SK-N-SH (cell line): Measurements from ENCODE around the gene DHPS. TPM values are rescaled to one million over a fixed set of nuclear protein-coding genes. Genes with fewer than 3 reads are reported as not detected.

ENCODE experiments used
- CTCF ChIA-PET: fragments of 300-600, 350-600 bp; formaldehyde crosslinking; extraction: SDS; loops from one replicate; lab custom pipeline; 2021; lab: Yijun Ruan, JAX
- POLR2A ChIA-PET: fragments of 350-600 bp; sonication (Branson Sonifier 250); formaldehyde crosslinking; extraction: SDS; loops from one replicate; lab custom pipeline; 2020; ENCODE audit warnings: antibody characterized with exemption, inconsistent platforms; lab: Yijun Ruan, JAX
- DNase-seq: peaks from one replicate; pipeline ENCODE4 v3.0.0; 2012
- H2AFZ ChIP-seq: fragments of 200-600 bp; sonication (generic); 2 replicates; pipeline ENCODE4 v1.8.1; 2016; ENCODE audit warnings: antibody characterized with exemption, mild to moderate bottlenecking, low read depth
- H3F3A ChIP-seq: fragments of 200-600 bp; sonication (generic); replicated peaks from 2 replicates; pipeline ENCODE3; 2016; ENCODE audit warnings: antibody characterized with exemption, mild to moderate bottlenecking; ENCODE audit not compliant: insufficient read depth
- H3K27ac ChIP-seq, 2 experiments: fragments of 200-500 bp in 1 of 2; fragments of 200-600 bp in 1 of 2; sonication (Bioruptor generic) in 1 of 2; sonication (generic), shearing (Covaris generic) in 1 of 2; 2 replicates each; pipeline versions ENCODE4 v1.5.1 to v1.6.1; 2014 to 2016; ENCODE audit warnings: low read depth in 2 of 2, inconsistent platforms in 1 of 2, low read length in 1 of 2, mild to moderate bottlenecking in 1 of 2, mixed read lengths in 1 of 2
- H3K27me3 ChIP-seq: fragments of 200-600 bp; sonication (generic), shearing (Covaris generic); 2 replicates; pipeline ENCODE4 v1.6.1; 2016; ENCODE audit warnings: mixed run types; ENCODE audit not compliant: insufficient read depth
- H3K36me3 ChIP-seq, 2 experiments: fragments of 200-500 bp in 1 of 2; fragments of 200-600 bp in 1 of 2; sonication (Bioruptor generic) in 1 of 2; sonication (generic) in 1 of 2; replicated peaks in 1 of 2; 2 replicates each; pipeline versions ENCODE3 to v1.5.1; 2014 to 2016; ENCODE audit warnings: low read length in 1 of 2, mild to moderate bottlenecking in 1 of 2; ENCODE audit not compliant: insufficient read depth in 2 of 2, control insufficient read depth in 1 of 2
- H3K4me1 ChIP-seq, 2 experiments: fragments of 200-500 bp in 1 of 2; fragments of 200-600 bp in 1 of 2; sonication (Bioruptor generic) in 1 of 2; sonication (generic), shearing (Covaris generic) in 1 of 2; 2 replicates each; pipeline versions ENCODE4 v1.5.1 to v1.6.1; 2014 to 2016; ENCODE audit warnings: low read depth in 1 of 2, low read length in 1 of 2, mixed run types in 1 of 2; ENCODE audit not compliant: insufficient read depth in 2 of 2, control insufficient read depth in 1 of 2
- H3K4me2 ChIP-seq: fragments of 200-600 bp; sonication (generic), shearing (Covaris generic); 2 replicates; pipeline ENCODE4 v1.6.1; 2017; ENCODE audit warnings: mixed run types
- H3K4me3 ChIP-seq, 2 experiments: fragments of 200-500 bp in 1 of 2; fragments of 200-600 bp in 1 of 2; sonication (Bioruptor generic) in 1 of 2; sonication (generic), shearing (Covaris generic) in 1 of 2; 2 replicates each; pipeline versions ENCODE4 v1.5.1 to v1.8.1; 2014 to 2016; ENCODE audit warnings: low read depth in 2 of 2, inconsistent platforms in 1 of 2, low read length in 1 of 2, mild to moderate bottlenecking in 1 of 2, mixed read lengths in 1 of 2, moderate library complexity in 1 of 2
- H3K79me2 ChIP-seq: fragments of 200-600 bp; sonication (generic); 2 replicates; pipeline ENCODE4 v1.8.1; 2017; ENCODE audit warnings: mild to moderate bottlenecking; ENCODE audit not compliant: insufficient read depth
- H3K9ac ChIP-seq: fragments of 200-600 bp; sonication (generic); 2 replicates; pipeline ENCODE4 v1.6.1; 2017; ENCODE audit warnings: mixed run types
- H3K9me2 ChIP-seq: fragments of 200-600 bp; sonication (generic); 2 replicates; pipeline ENCODE4 v1.6.1; 2017; ENCODE audit warnings: mixed run types
- H3K9me3 ChIP-seq: fragments of 200-600 bp; sonication (generic); 2 replicates; pipeline ENCODE4 v1.6.1; 2017; ENCODE audit warnings: mixed run types, mild to moderate bottlenecking, moderate library complexity
- H4K20me1 ChIP-seq: fragments of 200-600 bp; sonication (generic); 2 replicates; pipeline ENCODE4 v1.6.1; 2017; ENCODE audit warnings: mild to moderate bottlenecking, mixed run types; ENCODE audit not compliant: insufficient read depth
- EP300 ChIP-seq, 2 experiments: IDR thresholded peaks; 2 replicates each; pipeline versions ENCODE4 v1.4.0 to v1.6.1; 2012; ENCODE audit warnings: borderline replicate concordance in 1 of 2, low read depth in 1 of 2, low read length in 1 of 2
- FOSL2 ChIP-seq: IDR thresholded peaks from 2 replicates; pipeline ENCODE4 v1.4.0; 2012; ENCODE audit warnings: low read depth, mild to moderate bottlenecking, moderate library complexity, borderline replicate concordance
- FOXM1 ChIP-seq: IDR thresholded peaks from 2 replicates; pipeline ENCODE4 v1.4.0; 2012; ENCODE audit warnings: low read depth, mild to moderate bottlenecking
- IRF3 ChIP-seq: fragments of 150-350 bp; IDR thresholded peaks from 2 replicates; pipeline ENCODE4 v1.6.1; 2016; ENCODE audit warnings: mild to moderate bottlenecking, low read depth, low read length
- MAX ChIP-seq: IDR thresholded peaks from 2 replicates; pipeline ENCODE4 v1.4.0; 2012; ENCODE audit warnings: low read depth
- MXI1 ChIP-seq: IDR thresholded peaks from 2 replicates; pipeline ENCODE4 v1.6.1; 2012; ENCODE audit warnings: mild to moderate bottlenecking, low read depth, low read length, improper control_type of control experiment
- RCOR1 ChIP-seq: fragments of 150-350 bp; IDR thresholded peaks from 2 replicates; pipeline ENCODE4 v1.6.1; 2017; ENCODE audit warnings: antibody characterized with exemption, low read length
- REST ChIP-seq: IDR thresholded peaks from 2 replicates; pipeline ENCODE4 v1.6.1; 2012; ENCODE audit warnings: mild to moderate bottlenecking, low read depth, low read length, moderate library complexity
- RFX5 ChIP-seq: IDR thresholded peaks from 2 replicates; pipeline ENCODE4 v1.6.1; 2012; ENCODE audit warnings: mild to moderate bottlenecking, improper control_type of control experiment, low read length
- TCF12 ChIP-seq: IDR thresholded peaks from 2 replicates; pipeline ENCODE4 v1.4.0; 2012
- TEAD4 ChIP-seq: IDR thresholded peaks from 2 replicates; pipeline ENCODE4 v1.4.0; 2012; ENCODE audit warnings: mild to moderate bottlenecking, borderline replicate concordance; ENCODE audit not compliant: insufficient read depth
- WGBS: methylation state at CpG from one replicate; pipeline ENCODE4 v1.1.6; 2017; ENCODE audit warnings: low lambda C conversion rate; 5-methylcytosine and 5-hydroxymethylcytosine counted together
- polyA plus RNA-seq, 3 experiments: library from polyadenylated mRNA; depleted of rRNA; stranded (reverse); fragments of >200 nt; gene quantifications; 2 replicates each; pipeline ENCODE4 v1.2.3, GENCODE V29; 2012
- TF ChIP-seq, protein P1 (sequence below): fragments of 200-600 bp; sonication (generic); IDR thresholded peaks from 2 replicates; pipeline ENCODE4 v1.6.1; 2017; ENCODE audit warnings: antibody characterized with exemption, mild to moderate bottlenecking, moderate library complexity

DHPS gene
- polyA plus RNA-seq, 1 of the 3 experiments (the other 2 are of a cell fraction) = 179 TPM

GRCh38 chr19:12730064-12730463 is 48.4 kb upstream of the DHPS start:
- H3K27ac ChIP-seq = no peak overlapping the region
- no peak overlapping the region for H2AFZ ChIP-seq
- H3K9ac ChIP-seq = no peak overlapping the region
- peaks cover 22 to 26% of the 10 kb centered on the region in 2 experiments for H3K36me3 ChIP-seq
- 100% methylated on average over 3 of the region's 3 CpGs for WGBS
- no peaks in the 10 kb centered on the region for H3K9me3 ChIP-seq
- no peak overlapping the region for H3K4me2 ChIP-seq
- CTCF ChIA-PET = interaction anchor here (0.9 kb wide), 1 partner anchor 30 kb away, joined by 4 read pairs; no protein-coding TSS in a partner anchor
- POLR2A ChIA-PET = no interaction called here
- peaks cover 58% of the 10 kb centered on the region for H3K79me2 ChIP-seq
- no peak for DNase-seq
- no peak overlapping the region for H3K4me3 ChIP-seq
- H3K27me3 ChIP-seq = no peaks in the 10 kb centered on the region
- TF ChIP-seq MAX (no peak), EP300 (IDR thresholded peaks at IDR 0.05; ENCODE audit: borderline replicate concordance in 1 of 2, low read depth in 1 of 2, low read length in 1 of 2) (no peak)
- H3K4me1 ChIP-seq = peaks cover 11 to 15% of the 10 kb centered on the region in 2 experiments; a peak in 1 of 4 replicates
- no peaks in the 10 kb centered on the region for H3K9me2 ChIP-seq
- peaks cover 27% of the 10 kb centered on the region for H3F3A ChIP-seq
- H4K20me1 ChIP-seq = peaks cover 39% of the 10 kb centered on the region

GRCh38 chr19:12727745-12728433 is 46.2 kb upstream of the DHPS start:
- Histone ChIP-seq H3K9ac (no peak overlapping the region), H3K27ac (no peak overlapping the region), H3K36me3 (peaks cover 22 to 26% of the 10 kb centered on the region in 2 experiments), H3K79me2 (peaks cover 50% of the 10 kb centered on the region), H3K4me3 (no peak overlapping the region), H3K27me3 (no peaks in the 10 kb centered on the region)
- no peak for DNase-seq
- 93% methylated on average over 7 of the region's 9 CpGs for WGBS
- TF ChIP-seq REST = no peak
- no peak for TF ChIP-seq IRF3
- TF ChIP-seq MXI1 = no peak
- no peak for TF ChIP-seq MAX
- no peak for TF ChIP-seq RCOR1
- no peak for TF ChIP-seq TEAD4
- TF ChIP-seq TCF12 = no peak
- no peak for TF ChIP-seq FOXM1
- TF ChIP-seq RFX5 = no peak
- no peak for TF ChIP-seq FOSL2
- TF ChIP-seq, protein P1, sequence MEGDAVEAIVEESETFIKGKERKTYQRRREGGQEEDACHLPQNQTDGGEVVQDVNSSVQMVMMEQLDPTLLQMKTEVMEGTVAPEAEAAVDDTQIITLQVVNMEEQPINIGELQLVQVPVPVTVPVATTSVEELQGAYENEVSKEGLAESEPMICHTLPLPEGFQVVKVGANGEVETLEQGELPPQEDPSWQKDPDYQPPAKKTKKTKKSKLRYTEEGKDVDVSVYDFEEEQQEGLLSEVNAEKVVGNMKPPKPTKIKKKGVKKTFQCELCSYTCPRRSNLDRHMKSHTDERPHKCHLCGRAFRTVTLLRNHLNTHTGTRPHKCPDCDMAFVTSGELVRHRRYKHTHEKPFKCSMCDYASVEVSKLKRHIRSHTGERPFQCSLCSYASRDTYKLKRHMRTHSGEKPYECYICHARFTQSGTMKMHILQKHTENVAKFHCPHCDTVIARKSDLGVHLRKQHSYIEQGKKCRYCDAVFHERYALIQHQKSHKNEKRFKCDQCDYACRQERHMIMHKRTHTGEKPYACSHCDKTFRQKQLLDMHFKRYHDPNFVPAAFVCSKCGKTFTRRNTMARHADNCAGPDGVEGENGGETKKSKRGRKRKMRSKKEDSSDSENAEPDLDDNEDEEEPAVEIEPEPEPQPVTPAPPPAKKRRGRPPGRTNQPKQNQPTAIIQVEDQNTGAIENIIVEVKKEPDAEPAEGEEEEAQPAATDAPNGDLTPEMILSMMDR = no peak
- TF ChIP-seq, all 33 proteins: peak for 0
- peaks cover 7 to 10% of the 10 kb centered on the region in 2 experiments; a peak in 2 of 4 replicates for H3K4me1 ChIP-seq
- no peak overlapping the region for H2AFZ ChIP-seq
- H3K4me2 ChIP-seq = no peak overlapping the region
- ChIA-PET CTCF (interaction anchor here (1.9 kb wide), 1 partner anchor 29 kb away, joined by 6 read pairs; no protein-coding TSS in a partner anchor), POLR2A (no interaction called here)
- no peaks in the 10 kb centered on the region for H3K9me3 ChIP-seq
- peaks cover 28% of the 10 kb centered on the region for H4K20me1 ChIP-seq
- peaks cover 25% of the 10 kb centered on the region for H3F3A ChIP-seq
- no peaks in the 10 kb centered on the region for H3K9me2 ChIP-seq
